HUES6 (cell line): ENCODE data around the gene PKNOX2.

Experiments used
- H3K27ac ChIP-seq: 2 replicates; pipeline ENCODE4 v1.7.0; 2013; ENCODE audit warnings: low read depth, mild to moderate bottlenecking, low read length, inconsistent platforms
- H3K27me3 ChIP-seq: 2 replicates; pipeline ENCODE4 v1.6.1; 2013; ENCODE audit warnings: low read length; ENCODE audit not compliant: control insufficient read depth, insufficient read depth
- H3K36me3 ChIP-seq: 2 replicates; pipeline ENCODE4 v1.6.1; 2013; ENCODE audit warnings: low read length; ENCODE audit not compliant: control insufficient read depth, insufficient read depth
- H3K4me1 ChIP-seq: 2 replicates; pipeline ENCODE4 v1.6.1; 2013; ENCODE audit warnings: low read length; ENCODE audit not compliant: control insufficient read depth, insufficient read depth
- H3K4me3 ChIP-seq: 2 replicates; pipeline ENCODE4 v1.5.1; 2013; ENCODE audit warnings: low read depth, low read length
- H3K9ac ChIP-seq: one replicate; pipeline ENCODE4 v1.6.1; 2013; ENCODE audit warnings: mild to moderate bottlenecking, low read length
- H3K9me3 ChIP-seq: 2 replicates; pipeline ENCODE4 v1.6.1; 2013; ENCODE audit warnings: low read depth, low read length; ENCODE audit not compliant: control insufficient read depth, insufficient read depth

The PKNOX2 gene

GRCh38 chr11:125351033-125351867 is 186.7 kb downstream of the PKNOX2 start:
- H3K27ac ChIP-seq = no peak overlapping the region
- no peak overlapping the region for H3K9ac ChIP-seq
- no peaks in the 10 kb centered on the region for H3K36me3 ChIP-seq
- peaks cover 50% of the 10 kb centered on the region for H3K4me1 ChIP-seq
- H3K27me3 ChIP-seq = peaks cover 27% of the 10 kb centered on the region
- no peaks in the 10 kb centered on the region for H3K9me3 ChIP-seq
- peak overlapping the region; percentile 32 for H3K4me3 ChIP-seq

GRCh38 chr11:125351868-125352250 is 187.3 kb downstream of the PKNOX2 start:
- H3K36me3 ChIP-seq = no peaks in the 10 kb centered on the region
- no peak overlapping the region for H3K4me3 ChIP-seq
- H3K4me1 ChIP-seq = peaks cover 46% of the 10 kb centered on the region
- H3K9me3 ChIP-seq = no peaks in the 10 kb centered on the region
- H3K27me3 ChIP-seq = peaks cover 21% of the 10 kb centered on the region
- H3K9ac ChIP-seq = no peak overlapping the region
- no peak overlapping the region for H3K27ac ChIP-seq

- Histone ChIP-seq H3K36me3 (no peaks in the 10 kb centered on the region), H3K4me1 (peaks cover 4% of the 10 kb centered on the region; the same call in 1 of the 2 replicates), H3K27me3 (0 out of 2 replicates have a peak, but pooled peaks cover 4% of the 10 kb centered on the region), H3K9ac (peak overlapping the region; percentile 21), H3K4me3 (no peak overlapping the region), H3K9me3 (no peaks in the 10 kb centered on the region), H3K27ac (no peak overlapping the region)
These were observed 192.2 kb downstream of the PKNOX2 start for GRCh38 chr11:125356797-125357196.

- Histone ChIP-seq H3K27me3 (0 out of 2 replicates have a peak, but pooled peaks cover 1% of the 10 kb centered on the region), H3K9me3 (no peaks in the 10 kb centered on the region), H3K36me3 (no peaks in the 10 kb centered on the region), H3K27ac (no peak overlapping the region), H3K9ac (no peak overlapping the region), H3K4me1 (peaks cover 4% of the 10 kb centered on the region; the same call in 1 of the 2 replicates), H3K4me3 (no peak overlapping the region)
These were observed 193.0 kb downstream of the PKNOX2 start for GRCh38 chr11:125357551-125357950.

- H3K9ac ChIP-seq = no peak overlapping the region
- H3K36me3 ChIP-seq = no peaks in the 10 kb centered on the region
- no peak overlapping the region for H3K27ac ChIP-seq
These were observed 193.8 kb downstream of the PKNOX2 start for GRCh38 chr11:125358254-125358840.

GRCh38 chr11:125359130-125359529 is 194.6 kb downstream of the PKNOX2 start:
- Histone ChIP-seq H3K9ac (no peak overlapping the region), H3K27me3 (no peaks in the 10 kb centered on the region), H3K36me3 (no peaks in the 10 kb centered on the region), H3K9me3 (no peaks in the 10 kb centered on the region), H3K4me3 (no peak overlapping the region), H3K27ac (no peak overlapping the region), H3K4me1 (peaks cover 7% of the 10 kb centered on the region; the same call in 1 of the 2 replicates)

More at GRCh38 chr11:125358254-125358840, 193.8 kb downstream of the PKNOX2 start:
- no peaks in the 10 kb centered on the region for H3K27me3 ChIP-seq
- peaks cover 4% of the 10 kb centered on the region; the same call in 1 of the 2 replicates for H3K4me1 ChIP-seq
- no peak overlapping the region for H3K4me3 ChIP-seq
- H3K9me3 ChIP-seq = no peaks in the 10 kb centered on the region

- no peak overlapping the region for H3K4me3 ChIP-seq
- no peaks in the 10 kb centered on the region for H3K27me3 ChIP-seq
- H3K4me1 ChIP-seq = peaks cover 12% of the 10 kb centered on the region; the same call in 1 of the 2 replicates
- H3K27ac ChIP-seq = no peak overlapping the region
- H3K36me3 ChIP-seq = no peaks in the 10 kb centered on the region
- H3K9me3 ChIP-seq = no peaks in the 10 kb centered on the region
- no peak overlapping the region for H3K9ac ChIP-seq
These were observed 195.5 kb downstream of the PKNOX2 start for GRCh38 chr11:125360066-125360465.

- no peaks in the 10 kb centered on the region for H3K36me3 ChIP-seq
- peaks cover 9% of the 10 kb centered on the region for H3K4me1 ChIP-seq
- H3K27ac ChIP-seq = no peak overlapping the region
- no peak overlapping the region for H3K4me3 ChIP-seq
- H3K9me3 ChIP-seq = no peaks in the 10 kb centered on the region
- H3K27me3 ChIP-seq = no peaks in the 10 kb centered on the region
- H3K9ac ChIP-seq = no peak overlapping the region
These were observed 199.7 kb downstream of the PKNOX2 start for GRCh38 chr11:125364121-125364826.

GRCh38 chr11:125365196-125365931 is 200.8 kb downstream of the PKNOX2 start:
- no peak overlapping the region for H3K27ac ChIP-seq
- H3K4me1 ChIP-seq = peaks cover 20% of the 10 kb centered on the region
- no peak overlapping the region for H3K9ac ChIP-seq
- H3K27me3 ChIP-seq = no peaks in the 10 kb centered on the region
- no peaks in the 10 kb centered on the region for H3K36me3 ChIP-seq
- H3K4me3 ChIP-seq = no peak overlapping the region
- H3K9me3 ChIP-seq = no peaks in the 10 kb centered on the region

GRCh38 chr11:125367710-125368109 is 203.2 kb downstream of the PKNOX2 start:
- no peaks in the 10 kb centered on the region for H3K27me3 ChIP-seq
- no peak overlapping the region for H3K27ac ChIP-seq
- H3K4me3 ChIP-seq = no peak overlapping the region
- no peaks in the 10 kb centered on the region for H3K9me3 ChIP-seq
- H3K9ac ChIP-seq = no peak overlapping the region
- H3K36me3 ChIP-seq = no peaks in the 10 kb centered on the region
- H3K4me1 ChIP-seq = peaks cover 42% of the 10 kb centered on the region
